GM19397 (cell line): ENCODE results near the gene KRTAP12-1.

ENCODE experiments used
- ATAC-seq: cut with Tn5 transposase; IDR thresholded peaks from one replicate; pipeline ENCODE4 v1.9.1; 2021; ENCODE audit warnings: mild to moderate bottlenecking, moderate library complexity; ENCODE audit not compliant: unreplicated experiment

The KRTAP12-1 gene

GRCh38 chr21:44711327-44712202, 29.6 kb upstream of the KRTAP12-1 start, which contains the start of gene TSPEAR:
TSPEAR (minus strand) TSS chr21:44711572; CDS start chr21:44711514, 58 bp downstream.
- ATAC-seq: no peak

- no peak for ATAC-seq
Measured at GRCh38 chr21:44710756-44711326, 28.9 kb upstream of the KRTAP12-1 start.

GRCh38 chr21:44710294-44710665, 28.3 kb upstream of the KRTAP12-1 start:
- ATAC-seq: no peak

GRCh38 chr21:44709426-44710293, 27.7 kb upstream of the KRTAP12-1 start:
- no peak for ATAC-seq

GRCh38 chr21:44708866-44709425, 27.0 kb upstream of the KRTAP12-1 start:
- no peak for ATAC-seq

- ATAC-seq: no peak
Measured at GRCh38 chr21:44708213-44708865, 26.4 kb upstream of the KRTAP12-1 start.

GRCh38 chr21:44706706-44707581, 25.0 kb upstream of the KRTAP12-1 start:
- ATAC-seq: no peak

- ATAC-seq: no peak
Measured at GRCh38 chr21:44706026-44706705, 24.2 kb upstream of the KRTAP12-1 start.

GRCh38 chr21:44704636-44705001, 22.7 kb upstream of the KRTAP12-1 start:
- ATAC-seq: no peak

GRCh38 chr21:44703731-44704635, 22.0 kb upstream of the KRTAP12-1 start:
- ATAC-seq: no peak

GRCh38 chr21:44702973-44703730, 21.2 kb upstream of the KRTAP12-1 start:
- no peak for ATAC-seq

GRCh38 chr21:44702111-44702972, 20.4 kb upstream of the KRTAP12-1 start:
- ATAC-seq: no peak

- ATAC-seq: no peak
Measured at GRCh38 chr21:44701541-44701940, 19.6 kb upstream of the KRTAP12-1 start.

GRCh38 chr21:44701023-44701400, 19.0 kb upstream of the KRTAP12-1 start:
- ATAC-seq: no peak

- ATAC-seq: no peak
Measured at GRCh38 chr21:44700101-44701022, 18.4 kb upstream of the KRTAP12-1 start.
